NCI-H82 treated with DMSO at 0.1 percent for 48 hours (cell line): Measurements from ENCODE around the gene LDAF1.
"Not testable (repeated sequence)": the region's sequence is repeated elsewhere in the genome, so short reads cannot be mapped to it uniquely, and the experiment has no call there.

Source experiments
- DNase-seq: peaks from one replicate; lab custom pipeline; 2025; ENCODE audit not compliant: unreplicated experiment; lab: John Stamatoyannopoulos, UW

Gene LDAF1

DNA sequence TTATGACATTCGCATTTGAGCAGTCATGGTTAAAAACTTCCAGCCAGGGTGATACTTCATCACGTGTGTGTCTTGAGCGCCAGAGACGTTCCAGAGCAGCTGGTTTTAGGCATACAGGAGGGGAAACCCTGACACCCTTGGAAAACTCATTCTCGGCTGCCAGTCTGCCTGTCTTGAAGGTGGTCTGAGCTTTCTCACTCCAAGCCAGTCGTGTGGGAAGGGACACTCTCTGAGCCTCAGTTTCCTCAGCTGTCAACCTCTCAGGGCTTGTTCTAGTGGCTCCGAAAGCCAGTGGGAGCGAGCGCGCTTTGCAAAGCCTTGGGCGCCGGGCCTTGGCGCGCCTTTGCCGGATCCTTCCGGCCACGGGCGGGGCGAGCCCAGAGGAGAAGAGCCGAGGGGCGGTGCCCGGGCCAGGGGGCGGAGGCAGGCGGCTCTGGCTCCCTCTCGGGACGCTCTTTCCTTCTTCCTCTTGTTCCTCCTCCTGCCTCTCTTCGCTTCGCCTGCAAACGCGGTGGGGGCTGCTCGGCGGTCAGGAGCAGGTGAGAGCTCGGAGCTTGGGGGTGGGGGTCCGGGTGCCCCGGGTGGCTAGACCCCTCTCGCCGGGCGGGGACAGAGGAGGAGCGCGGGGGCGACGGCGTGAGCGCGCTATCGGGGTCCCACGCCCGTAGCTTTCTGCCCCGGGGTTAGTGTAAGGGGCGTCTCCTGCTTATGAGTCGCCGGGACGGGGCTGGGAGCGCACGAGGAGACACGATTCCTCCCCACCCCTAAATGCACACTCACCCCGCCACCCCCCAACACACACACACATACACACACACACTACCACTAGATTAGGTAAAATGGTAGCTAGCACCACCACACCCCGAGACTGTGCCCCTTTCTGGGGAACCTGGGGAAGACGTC is at the start of gene LDAF1:
LDAF1 (plus strand) TSS at position 467 of the 903 bp plus-strand sequence. CDS start 2,509 bp downstream, outside the sequence.
- peak; percentile 59 for DNase-seq

GRCh38 chr16:21115551-21115950 is 42.9 kb upstream of the LDAF1 start:
- DNase-seq: not testable (repeated sequence)

DNA sequence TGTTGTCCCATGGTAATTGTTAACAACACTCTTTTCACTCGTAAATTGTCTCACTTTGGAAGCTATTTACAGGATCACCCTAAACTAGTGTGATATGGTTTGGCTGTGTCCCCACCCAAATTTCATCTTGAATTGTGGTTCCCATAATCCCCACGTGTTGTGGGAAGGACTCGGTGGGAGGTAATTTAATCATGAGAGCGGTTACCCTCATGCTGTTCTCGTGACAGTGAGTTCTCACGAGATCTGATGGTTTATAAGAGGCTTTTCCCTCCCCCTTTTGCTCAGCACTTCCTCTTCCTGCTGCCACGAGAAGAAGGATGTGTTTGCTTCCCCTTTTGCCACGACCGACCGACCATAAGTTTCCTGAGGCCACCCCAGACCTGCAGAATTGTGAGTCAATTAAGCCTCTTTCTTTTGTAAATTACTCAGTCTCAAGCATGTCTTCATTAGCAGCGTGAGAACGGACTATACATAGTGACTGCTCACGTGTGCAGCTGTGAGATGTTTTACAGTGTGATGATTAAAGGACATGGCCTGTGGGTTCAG is 42.3 kb upstream of the LDAF1 start:
- DNase-seq: no peak

GRCh38 chr16:21117567-21117966 is 40.9 kb upstream of the LDAF1 start:
- DNase-seq: no peak

DNA sequence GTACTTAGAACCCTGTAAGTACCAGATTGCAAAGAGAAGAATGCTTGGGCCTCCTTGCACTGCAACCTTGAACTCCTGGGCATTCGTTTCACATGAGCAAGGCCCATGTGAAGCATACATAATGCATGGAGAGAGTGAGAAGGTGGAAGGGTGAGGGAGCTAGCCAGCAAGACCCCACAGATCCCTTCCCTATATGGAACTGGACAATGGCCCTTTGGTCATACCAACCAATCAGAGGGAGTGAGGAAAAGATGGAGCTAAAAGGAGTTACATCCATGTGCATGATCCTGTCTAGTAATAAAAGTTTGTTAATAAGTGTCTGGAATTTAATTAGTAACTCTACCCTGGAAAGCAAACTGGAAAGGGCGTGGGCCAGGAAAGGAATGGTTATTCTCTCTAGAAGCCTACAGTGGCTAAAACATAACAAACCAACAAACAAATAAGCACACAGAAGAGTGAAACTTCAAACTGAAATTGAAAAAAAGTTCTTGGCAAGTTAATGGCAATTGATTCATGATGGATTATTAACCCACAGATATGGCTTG is 37.4 kb upstream of the LDAF1 start:
- no peak for DNase-seq

DNA sequence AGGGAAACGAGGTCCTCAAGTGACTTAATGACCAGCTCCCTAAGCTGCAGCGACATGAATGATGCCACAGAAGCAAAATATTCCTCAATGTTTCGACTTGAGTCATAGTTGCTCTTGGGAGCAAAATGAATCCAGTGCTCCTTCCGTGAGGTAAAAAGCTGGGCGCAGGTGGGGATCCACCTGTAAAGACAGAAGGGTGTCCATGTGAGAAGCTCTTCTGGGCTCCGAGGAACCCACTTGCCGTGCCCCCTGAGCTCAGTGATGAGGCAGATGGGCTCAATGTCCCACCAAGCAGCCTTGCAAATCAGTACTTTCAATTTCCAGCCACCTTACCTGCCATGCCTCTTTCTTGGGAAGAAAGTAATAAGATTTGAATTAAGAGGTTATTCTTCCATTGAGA is 33.3 kb upstream of the LDAF1 start:
- DNase-seq: no peak

DNA sequence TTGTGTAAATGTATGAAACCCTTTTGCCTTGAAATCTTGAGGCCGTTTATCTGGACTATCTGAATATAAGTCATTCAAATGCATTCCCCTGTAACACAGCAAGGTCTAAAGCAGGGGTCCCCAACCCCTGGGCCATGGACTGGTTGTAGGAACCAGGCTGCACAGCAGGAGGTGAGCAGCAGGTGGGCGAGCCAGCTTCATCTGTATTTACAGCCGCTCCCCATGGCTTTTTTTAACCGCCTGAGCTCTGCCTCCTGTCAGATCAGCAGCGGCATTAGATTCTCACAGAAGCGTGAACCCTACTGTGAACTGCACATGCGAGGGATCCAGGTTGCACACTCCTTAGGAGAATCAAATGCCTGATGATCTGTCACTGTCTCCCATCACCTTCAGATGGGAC is 32.0 kb upstream of the LDAF1 start:
- DNase-seq: no peak

- no peak for DNase-seq
Measured at GRCh38 chr16:21128991-21129390, 29.5 kb upstream of the LDAF1 start.

GRCh38 chr16:21130811-21131210 is 27.7 kb upstream of the LDAF1 start:
- no peak for DNase-seq

DNA sequence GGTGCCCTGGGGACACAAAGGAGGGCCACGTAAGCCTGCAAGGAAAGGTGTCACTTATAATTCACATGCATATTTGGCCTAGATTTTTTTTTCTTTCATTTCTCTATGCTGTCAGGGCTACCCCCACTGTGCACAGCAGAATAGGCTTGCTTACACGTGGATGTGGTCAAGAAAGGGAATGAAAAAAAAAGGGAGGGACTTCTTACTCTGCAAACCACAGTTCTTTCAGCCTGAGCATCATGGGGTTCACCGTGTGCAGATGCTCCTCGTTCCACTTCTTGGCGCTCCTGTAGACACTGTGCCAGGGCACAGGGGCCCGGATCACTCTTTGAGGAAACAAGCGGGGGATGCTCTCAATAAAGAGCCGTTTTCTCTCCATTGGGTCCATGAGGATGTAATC is 24.4 kb upstream of the LDAF1 start:
- DNase-seq: no peak

DNA sequence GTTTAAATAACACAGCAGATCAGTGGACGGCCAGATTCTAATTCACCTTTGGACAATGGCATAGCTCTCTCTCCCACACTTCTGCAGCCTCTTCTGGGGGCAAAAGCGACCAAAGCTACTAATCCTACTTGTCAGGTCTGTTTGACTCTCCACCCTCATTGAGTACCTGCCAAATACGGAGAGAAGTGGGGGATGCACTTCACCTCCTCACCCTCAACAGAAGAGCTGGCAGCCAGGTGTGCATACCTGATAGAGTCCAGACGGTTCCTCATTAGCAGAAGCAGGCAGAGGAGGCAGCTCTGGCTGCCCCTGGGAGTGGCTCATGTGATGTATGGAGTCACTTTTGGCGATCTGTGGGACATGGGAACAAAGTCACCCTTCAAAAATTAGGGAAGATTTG is 12.7 kb upstream of the LDAF1 start:
- DNase-seq: no peak

DNA sequence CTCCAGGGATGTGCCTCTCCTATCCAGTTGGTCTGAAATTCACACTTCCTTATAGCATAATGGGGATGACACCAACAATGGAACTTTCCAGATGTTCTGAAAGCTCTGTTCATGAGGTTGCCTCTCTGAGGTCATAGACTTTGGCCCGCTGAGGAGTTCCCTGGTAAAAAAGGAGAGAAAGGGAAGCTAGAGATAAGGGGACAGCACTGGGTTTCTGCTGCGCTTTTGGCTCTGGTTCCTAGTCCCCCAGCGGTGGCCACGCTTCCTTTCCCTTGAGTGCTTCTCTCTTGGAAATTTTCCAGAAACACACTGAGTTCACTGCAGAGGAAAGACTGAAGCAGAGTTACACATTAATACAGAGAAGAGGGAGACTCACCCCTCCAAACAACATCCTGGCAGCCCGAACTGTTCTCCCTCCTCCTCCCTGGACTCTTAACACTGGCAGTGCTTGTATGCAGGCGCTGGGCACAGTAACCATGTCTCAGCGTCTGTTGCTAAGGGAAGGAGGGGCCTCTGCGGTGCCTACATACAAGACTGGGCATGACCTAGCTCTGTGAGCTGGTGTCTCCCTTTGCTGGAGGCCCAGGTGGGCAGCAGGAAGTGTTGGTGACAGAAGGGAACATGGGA is 8.0 kb upstream of the LDAF1 start, which contains the start of gene DNAH3:
DNAH3 (minus strand) TSS at position 472 of the 627 bp plus-strand sequence. CDS start 527 bp downstream, outside the sequence.
- DNase-seq: no peak

DNA sequence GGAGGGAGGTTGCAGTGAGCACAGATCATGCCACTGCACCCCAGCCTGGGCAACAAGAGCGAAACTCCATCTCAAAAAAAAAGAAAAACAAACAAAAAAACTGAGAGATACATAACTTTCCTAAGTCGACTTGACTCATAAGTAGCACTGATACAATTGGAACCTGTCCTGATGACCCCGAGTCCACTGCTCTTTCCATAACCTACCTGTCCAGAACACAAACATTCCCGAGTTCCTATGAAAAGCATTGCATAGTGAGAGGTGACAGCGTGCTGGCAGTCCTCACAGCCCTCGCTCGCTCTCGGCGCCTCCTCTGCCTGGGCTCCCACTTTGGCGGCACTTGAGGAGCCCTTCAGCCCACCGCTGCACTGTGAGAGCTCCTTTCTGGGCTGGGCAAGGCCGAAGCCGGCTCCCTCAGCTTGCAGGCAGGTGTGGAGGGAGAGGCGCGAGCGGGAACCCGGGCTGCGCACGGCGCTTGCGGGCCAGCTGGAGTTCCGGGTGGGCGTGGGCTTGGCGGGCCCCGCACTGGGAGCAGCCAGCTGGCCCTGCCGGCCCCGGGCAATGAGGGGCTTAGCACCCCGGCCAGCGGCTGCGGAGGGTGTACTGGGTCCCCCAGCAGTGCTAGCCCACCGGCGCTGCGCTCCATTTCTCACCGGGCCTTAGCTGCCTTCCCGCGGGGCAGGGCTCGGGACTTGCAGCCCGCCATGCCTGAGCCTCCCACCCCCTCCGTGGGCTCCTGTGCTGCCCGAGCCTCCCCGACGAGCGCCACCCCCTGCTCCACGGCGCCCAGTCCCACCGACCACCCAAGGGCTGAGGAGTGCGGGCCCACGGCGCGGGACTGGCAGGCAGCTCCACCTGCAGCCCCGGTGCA is 6.1 kb upstream of the LDAF1 start:
- DNase-seq: not testable (repeated sequence)

- not testable (repeated sequence) for DNase-seq
Measured at GRCh38 chr16:21153124-21153729, 5.2 kb upstream of the LDAF1 start.

DNA sequence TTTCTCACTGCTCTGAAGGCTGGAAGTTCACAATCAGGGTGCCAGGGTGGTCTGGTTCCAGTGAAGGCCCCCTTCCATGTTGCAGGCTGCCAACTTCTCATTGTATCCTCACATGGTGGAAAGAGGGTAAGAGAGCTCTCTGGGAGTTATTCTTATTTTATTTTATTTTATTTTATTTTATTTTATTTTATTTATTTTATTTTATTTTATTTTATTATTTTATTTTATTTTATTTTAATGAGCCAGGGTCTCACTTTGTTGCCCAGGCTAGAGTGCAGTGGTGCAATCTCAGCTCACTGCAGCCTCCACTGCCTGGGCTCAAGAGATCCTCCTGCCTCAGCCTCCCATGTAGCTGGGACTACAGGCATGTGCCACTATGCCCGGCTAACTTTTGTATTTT is 2.5 kb upstream of the LDAF1 start:
- DNase-seq: not testable (repeated sequence)

GRCh38 chr16:21156767-21157467 is 1.6 kb upstream of the LDAF1 start:
- peak; percentile 68 for DNase-seq

DNA sequence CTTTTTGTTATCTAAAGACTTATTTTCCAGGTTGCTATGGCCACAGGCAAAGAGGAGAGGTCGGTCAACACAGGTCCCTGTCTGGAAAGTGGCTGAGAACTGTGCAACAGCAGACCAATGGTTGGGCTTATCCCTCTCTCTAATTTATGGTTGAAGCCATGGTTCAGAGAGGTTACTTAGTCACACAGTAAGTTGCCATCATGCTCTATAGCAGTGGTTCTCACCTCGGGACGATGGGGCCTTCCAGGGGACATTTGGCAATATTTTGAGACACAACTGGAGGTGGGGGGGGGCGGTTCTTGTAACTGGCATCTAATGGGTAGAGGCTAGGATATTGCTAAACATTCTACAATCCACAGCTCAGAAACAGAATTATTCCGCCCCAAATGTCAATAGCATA is 842 bp upstream of the LDAF1 start:
- no peak for DNase-seq

DNA sequence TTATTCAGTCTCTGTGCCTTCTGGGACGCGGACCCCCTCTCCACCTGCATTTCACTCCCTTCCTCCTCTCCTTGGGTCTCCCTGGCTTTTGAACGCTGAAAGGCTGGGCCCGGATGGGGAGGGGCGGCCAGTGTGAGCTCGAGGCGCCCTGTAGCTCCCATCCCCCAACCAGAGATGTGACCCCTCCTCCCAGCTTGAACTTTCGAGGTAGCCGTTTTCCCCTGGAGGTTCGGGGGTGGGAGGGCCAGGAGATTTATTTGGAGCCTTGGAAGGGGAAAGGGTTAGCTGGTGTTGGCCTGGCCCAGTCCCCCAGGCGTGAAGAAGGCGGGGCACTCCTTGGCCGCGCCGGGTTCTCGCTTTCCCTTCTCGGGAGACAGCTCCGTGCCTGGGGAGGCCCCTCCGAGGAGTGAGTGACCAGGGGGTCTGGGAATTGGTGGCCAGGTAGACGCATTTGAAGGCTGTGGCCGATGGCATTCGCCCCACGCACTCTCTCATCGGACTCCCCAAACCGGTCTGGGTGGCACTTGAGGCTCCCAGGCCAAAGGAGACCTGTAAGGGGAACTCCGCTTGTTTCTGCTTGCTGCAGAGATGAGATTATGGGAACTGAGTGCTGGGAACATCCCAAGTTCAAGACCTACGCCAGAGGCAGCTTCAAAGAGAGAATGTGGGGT is 942 bp downstream of the LDAF1 start:
- no peak for DNase-seq

GRCh38 chr16:21160276-21160675 is 1.8 kb downstream of the LDAF1 start:
- DNase-seq: no peak
